Activated CD8-positive, alpha-beta T cell treated with anti-CD3 and anti-CD28 coated beads for 36 hours (primary cell): Measurements from ENCODE around the gene FASTK. TPM values are rescaled to one million over a fixed set of nuclear protein-coding genes. Genes with fewer than 3 reads are reported as not detected.
"Not testable (repeated sequence)": the region's sequence is repeated elsewhere in the genome, so short reads cannot be mapped to it uniquely, and the experiment has no call there.

Source experiments
- ATAC-seq: fragments of 200-7000 bp; cut with Tn5 transposase; one replicate; pipeline ENCODE4 v1.10.0; 2021; ENCODE audit warnings: mild to moderate bottlenecking, moderate library complexity
- CTCF ChIA-PET: fragments of 350-600 bp; sonication (Branson Sonifier 250); formaldehyde crosslinking; loops from one replicate; lab custom pipeline; 2021; ENCODE audit warnings: antibody characterized with exemption; lab: Charles Lee
- POLR2A ChIA-PET: fragments of 350-600 bp; sonication (Branson Sonifier 250); formaldehyde crosslinking; loops from one replicate; lab custom pipeline; 2021; ENCODE audit warnings: antibody characterized with exemption; lab: Charles Lee
- DNase-seq: peaks from one replicate; pipeline ENCODE4 v3.0.0-alpha.2; 2020
- H3K27ac Mint-ChIP-seq: one replicate; pipeline ENCODE4 v1.8.0; 2021; ENCODE audit warnings: mild to moderate bottlenecking, mixed read lengths
- H3K27me3 Mint-ChIP-seq: one replicate; pipeline ENCODE4 v1.8.0; 2021; ENCODE audit warnings: mixed read lengths
- H3K36me3 Mint-ChIP-seq: one replicate; pipeline ENCODE4 v1.8.0; 2021; ENCODE audit warnings: low read depth, mixed read lengths
- H3K4me1 Mint-ChIP-seq: one replicate; pipeline ENCODE4 v1.8.0; 2021; ENCODE audit warnings: low read depth, mixed read lengths
- H3K4me3 Mint-ChIP-seq: one replicate; pipeline ENCODE4 v1.8.0; 2021; ENCODE audit warnings: mild to moderate bottlenecking, moderate library complexity, mixed read lengths
- H3K9me3 Mint-ChIP-seq: one replicate; pipeline ENCODE4 v1.8.0; 2021; ENCODE audit warnings: mixed read lengths
- CTCF ChIP-seq: fragments of 200-600 bp; IDR thresholded peaks from one replicate; pipeline ENCODE4 v1.8.0; 2022; ENCODE audit warnings: antibody characterized with exemption, mild to moderate bottlenecking
- intact Hi-C: fragments of 100-400 bp; cut with micrococcal nuclease; formaldehyde crosslinking; loops from one replicate; pipeline ENCODE4 v1.10.0; 2022
- total RNA-seq, 2 experiments: library from RNA; stranded (reverse); gene quantifications; one replicate each; pipeline ENCODE4 v1.2.3, GENCODE V29; 2021

The FASTK gene
- total RNA-seq, 2 experiments from 2014 or later = 54.0 to 59.4 TPM

GRCh38 chr7:151043959-151044358 is 36.6 kb downstream of the FASTK start:
- POLR2A ChIA-PET = interaction anchor here (0.6 kb wide), 1 partner anchor 11 kb away, joined by 3 read pairs; no protein-coding TSS in a partner anchor
- DNase-seq = no peak
- Mint-ChIP-seq H3K4me3 (no peak overlapping the region), H3K27me3 (no peaks in the 10 kb centered on the region), H3K36me3 (no peaks in the 10 kb centered on the region), H3K9me3 (no peaks in the 10 kb centered on the region), H3K27ac (no peak overlapping the region), H3K4me1 (peaks cover 14% of the 10 kb centered on the region)
- no peak for ATAC-seq
- CTCF ChIA-PET = interaction anchor here (1.0 kb wide), 1 partner anchor 26 kb away, joined by 3 read pairs; no protein-coding TSS in a partner anchor
- intact Hi-C loops = no loop called here
- TF ChIP-seq CTCF = no peak

GRCh38 chr7:151043449-151043848 is 37.2 kb downstream of the FASTK start:
- CTCF ChIA-PET, POLR2A ChIA-PET, H3K9me3 Mint-ChIP-seq, H3K27ac Mint-ChIP-seq, H3K27me3 Mint-ChIP-seq, DNase-seq, intact Hi-C loops, ATAC-seq, H3K4me3 Mint-ChIP-seq, H3K36me3 Mint-ChIP-seq: not testable (repeated sequence)
- peaks cover 20% of the 10 kb centered on the region for H3K4me1 Mint-ChIP-seq

- Mint-ChIP-seq H3K4me1 (peaks cover 20% of the 10 kb centered on the region), H3K9me3 (no peaks in the 10 kb centered on the region), H3K27ac (no peak overlapping the region), H3K4me3 (no peak overlapping the region), H3K27me3 (no peaks in the 10 kb centered on the region), H3K36me3 (peaks cover 3% of the 10 kb centered on the region)
- TF ChIP-seq CTCF = no peak
- ChIA-PET POLR2A (interaction anchor here (1.6 kb wide), 1 partner anchor 10 kb away, joined by 4 read pairs; no protein-coding TSS in a partner anchor), CTCF (interaction anchor here (0.9 to 1.7 kb wide), 2 partner anchors 20 to 23 kb away, joined by 3 to 5 read pairs; no protein-coding TSS in a partner anchor)
- DNase-seq (no peak), ATAC-seq (no peak)
- intact Hi-C loops = no loop called here
These were observed 39.8 kb downstream of the FASTK start for GRCh38 chr7:151040616-151041375.

- ATAC-seq (no peak), DNase-seq (no peak)
- intact Hi-C loops = no loop called here
- Mint-ChIP-seq H3K9me3 (no peaks in the 10 kb centered on the region), H3K27ac (peak overlapping the region; percentile 89), H3K4me3 (no peak overlapping the region), H3K36me3 (peaks cover 7% of the 10 kb centered on the region), H3K4me1 (peaks cover 20% of the 10 kb centered on the region), H3K27me3 (no peaks in the 10 kb centered on the region)
- ChIA-PET CTCF (interaction anchor here (1.3 to 2.3 kb wide), 3 partner anchors 20 to 142 kb away, joined by 3 to 9 read pairs (median 5); no protein-coding TSS in a partner anchor), POLR2A (interaction anchor here (1.3 to 1.7 kb wide), 3 partner anchors 11 to 14 kb away, joined by 4 read pairs; partner anchors contain the start of gene ABCB8)
- no peak for TF ChIP-seq CTCF
These were observed 40.6 kb downstream of the FASTK start for GRCh38 chr7:151039850-151040548.

GRCh38 chr7:151038951-151039849 is 41.4 kb downstream of the FASTK start:
- peaks cover 8% of the 10 kb centered on the region for H3K36me3 Mint-ChIP-seq
- ATAC-seq = peak; percentile 93
- POLR2A ChIA-PET = interaction anchor here (0.7 to 1.7 kb wide), 5 partner anchors 11 to 43 kb away, joined by 3 to 4 read pairs (median 4); partner anchors contain the start of gene ABCB8
- H3K9me3 Mint-ChIP-seq = no peaks in the 10 kb centered on the region
- intact Hi-C loops = no loop called here
- CTCF ChIA-PET = interaction anchor here (0.9 to 2.3 kb wide), 6 partner anchors 11 to 141 kb away, joined by 3 to 9 read pairs (median 4); partner anchors contain the start of gene ABCB8
- peak overlapping the region; percentile 89 for H3K27ac Mint-ChIP-seq
- H3K4me1 Mint-ChIP-seq = peaks cover 20% of the 10 kb centered on the region
- peak; percentile 96 for DNase-seq
- no peaks in the 10 kb centered on the region for H3K27me3 Mint-ChIP-seq
- no peak for TF ChIP-seq CTCF
- H3K4me3 Mint-ChIP-seq = peak overlapping the region; percentile 5
